Loucy (cell line): ENCODE measurements around the gene HIPK1.

ENCODE experiments used
- EZH2phosphoT487 ChIP-seq: fragments of 200-600 bp; IDR thresholded peaks from 2 replicates; pipeline ENCODE4 v1.6.1; 2018; ENCODE audit warnings: antibody characterized with exemption, mild to moderate bottlenecking, moderate library complexity, borderline replicate concordance
- TF ChIP-seq, protein P1 (sequence below): fragments of 200-600 bp; sonication (generic); conservative IDR thresholded peaks from 2 replicates; pipeline ENCODE4 v1.5.1; 2014; ENCODE audit warnings: mild to moderate bottlenecking, antibody characterized with exemption, low read length

DNA sequence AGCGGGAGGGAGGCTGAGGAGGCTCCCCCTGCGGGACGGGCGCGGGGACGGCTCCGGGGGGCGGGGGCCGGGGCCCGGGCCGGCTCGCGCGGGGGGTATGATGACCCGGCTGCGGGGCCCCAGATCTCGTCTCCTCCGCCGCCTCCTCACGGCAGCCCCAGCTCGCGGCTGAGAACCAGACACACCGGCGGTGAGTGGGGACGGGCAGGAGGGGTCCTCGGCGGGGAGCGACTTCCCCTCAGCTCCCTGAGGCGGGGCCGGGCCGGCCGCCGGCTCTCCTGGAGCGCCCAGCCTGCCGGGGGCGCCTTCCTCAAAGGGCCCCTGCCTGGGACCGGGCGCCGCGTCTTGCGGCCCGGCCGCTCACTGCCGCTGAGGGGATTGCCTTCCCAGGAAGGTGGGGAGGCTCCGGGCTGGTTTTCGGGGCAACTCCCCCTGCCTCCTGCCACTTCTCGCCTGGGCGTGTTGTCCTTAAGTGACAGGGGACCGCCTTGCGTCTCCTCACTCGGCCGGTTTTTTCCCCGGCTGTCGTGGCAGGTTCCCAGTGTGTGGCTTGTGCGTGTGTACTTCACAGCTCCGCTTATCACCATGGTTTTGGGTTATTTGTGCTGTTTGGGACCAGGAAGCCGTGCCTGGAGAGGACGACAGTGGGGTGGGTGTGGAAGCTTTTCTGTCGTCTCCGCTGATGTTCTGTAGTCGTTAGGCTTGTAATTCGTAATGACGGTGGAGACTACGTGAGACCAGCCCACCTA is 800 bp downstream of the HIPK1 start:
- TF ChIP-seq, protein P1, sequence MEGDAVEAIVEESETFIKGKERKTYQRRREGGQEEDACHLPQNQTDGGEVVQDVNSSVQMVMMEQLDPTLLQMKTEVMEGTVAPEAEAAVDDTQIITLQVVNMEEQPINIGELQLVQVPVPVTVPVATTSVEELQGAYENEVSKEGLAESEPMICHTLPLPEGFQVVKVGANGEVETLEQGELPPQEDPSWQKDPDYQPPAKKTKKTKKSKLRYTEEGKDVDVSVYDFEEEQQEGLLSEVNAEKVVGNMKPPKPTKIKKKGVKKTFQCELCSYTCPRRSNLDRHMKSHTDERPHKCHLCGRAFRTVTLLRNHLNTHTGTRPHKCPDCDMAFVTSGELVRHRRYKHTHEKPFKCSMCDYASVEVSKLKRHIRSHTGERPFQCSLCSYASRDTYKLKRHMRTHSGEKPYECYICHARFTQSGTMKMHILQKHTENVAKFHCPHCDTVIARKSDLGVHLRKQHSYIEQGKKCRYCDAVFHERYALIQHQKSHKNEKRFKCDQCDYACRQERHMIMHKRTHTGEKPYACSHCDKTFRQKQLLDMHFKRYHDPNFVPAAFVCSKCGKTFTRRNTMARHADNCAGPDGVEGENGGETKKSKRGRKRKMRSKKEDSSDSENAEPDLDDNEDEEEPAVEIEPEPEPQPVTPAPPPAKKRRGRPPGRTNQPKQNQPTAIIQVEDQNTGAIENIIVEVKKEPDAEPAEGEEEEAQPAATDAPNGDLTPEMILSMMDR, result no peak
- no peak for TF ChIP-seq EZH2phosphoT487
